Ishikawa (cell line): ENCODE results near the gene NECTIN2.

Source experiments
- CEBPB ChIP-seq: IDR thresholded peaks from 2 replicates; pipeline ENCODE4 v1.6.1; 2012
- CREB1 ChIP-seq: IDR thresholded peaks from 2 replicates; pipeline ENCODE4 v1.6.1; 2012; ENCODE audit warnings: low read depth
- EGR1 ChIP-seq: IDR thresholded peaks from 2 replicates; pipeline ENCODE4 v1.6.1; 2012
- EP300 ChIP-seq: IDR thresholded peaks from 2 replicates; pipeline ENCODE4 v1.6.1; 2012; ENCODE audit warnings: borderline replicate concordance
- FOXM1 ChIP-seq: IDR thresholded peaks from 2 replicates; pipeline ENCODE4 v1.6.1; 2012; ENCODE audit warnings: low read depth, borderline replicate concordance
- MAX ChIP-seq: IDR thresholded peaks from 2 replicates; pipeline ENCODE4 v1.6.1; 2012
- NFIC ChIP-seq: IDR thresholded peaks from 2 replicates; pipeline ENCODE4 v1.6.1; 2012
- RAD21 ChIP-seq: IDR thresholded peaks from 2 replicates; pipeline ENCODE4 v1.6.1; 2012; ENCODE audit warnings: low read depth
- REST ChIP-seq: IDR thresholded peaks from 2 replicates; pipeline ENCODE4 v1.6.1; 2012; ENCODE audit warnings: low read depth, mild to moderate bottlenecking
- TAF1 ChIP-seq: IDR thresholded peaks from 2 replicates; pipeline ENCODE4 v1.6.1; 2012; ENCODE audit warnings: low read depth, mild to moderate bottlenecking
- TCF12 ChIP-seq: IDR thresholded peaks from 2 replicates; pipeline ENCODE4 v1.6.1; 2012; ENCODE audit warnings: low read depth
- TEAD4 ChIP-seq: IDR thresholded peaks from 2 replicates; pipeline ENCODE4 v1.6.1; 2012
- USF1 ChIP-seq: IDR thresholded peaks from 2 replicates; pipeline ENCODE4 v1.6.1; 2012
- YY1 ChIP-seq: IDR thresholded peaks from 2 replicates; pipeline ENCODE4 v1.6.1; 2012; ENCODE audit warnings: low read depth
- ZBTB7A ChIP-seq: IDR thresholded peaks from 2 replicates; pipeline ENCODE4 v1.6.1; 2012; ENCODE audit warnings: low read depth

The NECTIN2 gene

GRCh38 chr19:44812142-44812718 is 33.9 kb upstream of the NECTIN2 start:
- TF ChIP-seq REST = no peak
- no peak for TF ChIP-seq EGR1
- no peak for TF ChIP-seq TAF1
- no peak for TF ChIP-seq TCF12
- no peak for TF ChIP-seq RAD21
- TF ChIP-seq EP300 = no peak
- no peak for TF ChIP-seq USF1
- no peak for TF ChIP-seq MAX
- no peak for TF ChIP-seq YY1
- TF ChIP-seq NFIC = no peak

GRCh38 chr19:44813070-44813840 is 32.8 kb upstream of the NECTIN2 start:
- TF ChIP-seq YY1 (no peak), TAF1 (no peak), ZBTB7A (no peak), EGR1 (no peak), NFIC (no peak)

GRCh38 chr19:44813841-44814470 is 32.1 kb upstream of the NECTIN2 start:
- no peak for TF ChIP-seq EGR1
- TF ChIP-seq YY1 = no peak
- TF ChIP-seq TCF12 = no peak
- TF ChIP-seq EP300 = no peak
- no peak for TF ChIP-seq RAD21
- TF ChIP-seq CEBPB = no peak
- TF ChIP-seq NFIC = no peak
- no peak for TF ChIP-seq FOXM1
- TF ChIP-seq MAX = no peak
- TF ChIP-seq TEAD4 = no peak
- TF ChIP-seq REST = no peak
- TF ChIP-seq TAF1 = no peak

GRCh38 chr19:44814517-44814916 is 31.6 kb upstream of the NECTIN2 start:
- TF ChIP-seq MAX (no peak), CREB1 (no peak), REST (no peak), YY1 (no peak), EGR1 (no peak)

- TF ChIP-seq TAF1 (no peak), EGR1 (no peak), REST (no peak), TCF12 (no peak), ZBTB7A (no peak), TEAD4 (no peak), USF1 (no peak), MAX (no peak), FOXM1 (no peak), NFIC (no peak)
Observed at GRCh38 chr19:44816301-44816700, 29.8 kb upstream of the NECTIN2 start.
